ENCODE results near the gene C1GALT1.

Gene C1GALT1

GRCh38 chr7:7290429-7291122 is 108.2 kb downstream of the C1GALT1 start:
- no peak for DNase-seq

- DNase-seq = no peak
Measured at GRCh38 chr7:7292085-7292484, 109.7 kb downstream of the C1GALT1 start.

- DNase-seq = no peak
Measured at GRCh38 chr7:7292608-7293007, 110.3 kb downstream of the C1GALT1 start.

- DNase-seq = no peak
Measured at GRCh38 chr7:7293092-7293491, 110.7 kb downstream of the C1GALT1 start.

- no peak for DNase-seq
Measured at GRCh38 chr7:7294911-7295310, 112.6 kb downstream of the C1GALT1 start.
